Amniotic stem cell (primary cell): ENCODE measurements around the gene SMARCE1.
A peak's percentile ranks its signal among the peaks of the same experiment; 100 is the strongest.

Experiments
- DNase-seq: peaks from one replicate; lab custom pipeline; 2025; lab: John Stamatoyannopoulos, UW

Gene SMARCE1

DNA sequence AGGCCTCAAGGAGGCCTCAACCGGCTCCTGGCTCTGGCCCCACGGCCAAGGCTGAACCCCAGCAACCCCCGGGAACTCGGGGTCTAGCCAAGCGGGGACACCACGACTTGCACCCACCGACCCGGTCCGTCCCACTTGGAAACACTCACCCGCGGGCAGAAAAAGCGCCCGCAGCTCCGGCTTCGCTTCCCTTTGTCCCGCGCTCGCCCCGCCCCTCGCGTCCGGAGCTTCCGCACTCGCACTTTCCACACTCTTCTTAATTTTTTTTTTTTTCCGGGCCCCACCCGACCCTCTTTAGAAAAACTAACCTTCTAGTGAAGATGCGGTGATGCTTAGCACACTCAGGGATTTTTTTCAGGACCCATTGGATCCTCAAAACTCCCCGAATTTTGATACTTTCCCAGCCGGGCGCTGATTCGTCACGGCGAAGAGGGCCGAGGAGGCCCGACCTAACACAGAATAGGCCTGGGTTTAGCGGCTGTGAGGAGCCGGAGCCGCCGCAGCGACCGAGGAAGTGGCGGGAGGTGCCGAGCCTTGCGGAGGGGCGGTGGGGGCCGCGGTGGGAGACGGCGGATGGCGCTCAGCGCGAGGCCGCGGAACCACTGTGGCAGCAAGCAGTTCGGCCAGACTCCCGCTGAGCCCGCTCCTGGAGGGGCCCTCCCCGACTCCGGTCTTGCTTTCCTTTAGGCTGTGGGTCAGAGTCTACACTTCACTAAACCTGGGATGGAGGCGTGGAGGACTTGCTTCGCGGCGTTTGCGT, at the start of gene SMARCE1:
Gene SMARCE1, minus strand, starts transcription at position 195 of the 760 bp plus-strand sequence. CDS start 2,016 bp downstream, outside the sequence.
- peak; percentile 57 for DNase-seq

DNA sequence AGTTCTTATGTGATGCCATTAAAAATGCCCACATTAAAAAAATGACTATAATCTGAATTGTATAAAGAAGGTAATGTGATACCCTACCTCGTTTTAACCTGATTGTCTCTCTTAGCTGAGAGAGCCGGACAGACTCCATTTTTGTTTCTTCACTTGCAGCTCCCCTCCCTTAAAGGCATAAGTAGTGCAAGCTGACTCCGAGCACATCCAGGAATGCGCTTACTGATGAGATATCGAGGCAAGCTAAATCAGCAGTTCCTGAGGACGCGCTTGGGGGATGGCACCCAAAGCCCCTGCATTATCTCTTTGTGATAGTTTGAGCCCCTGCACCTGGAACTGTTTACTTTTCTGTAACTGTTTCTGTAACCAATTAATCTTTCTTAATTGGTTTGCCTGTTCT, 49.7 kb upstream of the SMARCE1 start:
- DNase-seq, result no peak

DNA sequence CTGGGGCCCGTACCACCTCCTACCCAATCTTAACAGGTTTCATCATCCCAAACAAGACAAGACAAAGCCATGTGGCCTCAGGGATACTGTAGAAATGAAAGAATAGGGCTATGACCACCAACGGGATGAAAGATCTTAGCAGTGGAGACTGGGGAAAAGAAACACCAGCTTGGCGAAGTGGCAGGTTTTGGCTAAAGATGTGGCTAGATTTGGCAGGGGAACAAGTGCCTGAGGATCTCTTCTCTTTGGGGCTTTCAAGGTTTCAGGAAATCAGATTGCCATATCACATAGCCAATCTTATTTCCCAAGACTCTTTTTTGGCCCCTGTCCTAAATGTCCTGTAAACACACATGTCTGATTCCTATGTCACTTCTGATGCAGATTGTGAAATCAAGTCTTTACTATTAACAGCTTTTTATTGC, 49.0 kb upstream of the SMARCE1 start:
- no peak for DNase-seq

DNA sequence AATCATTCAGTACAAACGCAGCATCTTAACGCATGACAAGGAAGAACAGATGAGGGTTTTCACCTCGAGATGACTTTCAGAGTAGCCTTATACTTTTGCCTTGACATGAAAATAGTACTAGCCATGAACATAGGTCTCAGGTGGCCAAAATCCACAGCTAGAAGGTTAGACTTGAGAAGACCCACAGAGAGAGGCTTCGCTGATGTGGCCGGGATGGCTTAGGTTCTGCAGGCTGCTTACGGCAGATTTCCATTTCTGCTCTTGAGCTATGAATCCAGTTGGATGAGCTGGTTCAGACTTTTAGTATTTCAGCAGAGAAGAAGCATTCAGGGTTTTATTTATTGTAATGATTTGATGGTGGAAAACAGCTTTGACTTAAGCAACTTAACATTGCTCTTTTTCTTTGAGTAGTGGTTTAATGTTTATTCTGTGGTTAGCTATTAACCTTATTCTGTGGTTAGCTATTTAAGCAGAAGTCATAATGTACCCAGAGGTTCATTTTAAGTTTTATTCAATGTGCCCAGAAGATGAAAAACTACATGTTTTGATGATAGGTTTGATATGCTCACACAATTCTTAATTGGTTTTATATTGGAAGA, 48.4 kb upstream of the SMARCE1 start:
- no peak for DNase-seq

DNA sequence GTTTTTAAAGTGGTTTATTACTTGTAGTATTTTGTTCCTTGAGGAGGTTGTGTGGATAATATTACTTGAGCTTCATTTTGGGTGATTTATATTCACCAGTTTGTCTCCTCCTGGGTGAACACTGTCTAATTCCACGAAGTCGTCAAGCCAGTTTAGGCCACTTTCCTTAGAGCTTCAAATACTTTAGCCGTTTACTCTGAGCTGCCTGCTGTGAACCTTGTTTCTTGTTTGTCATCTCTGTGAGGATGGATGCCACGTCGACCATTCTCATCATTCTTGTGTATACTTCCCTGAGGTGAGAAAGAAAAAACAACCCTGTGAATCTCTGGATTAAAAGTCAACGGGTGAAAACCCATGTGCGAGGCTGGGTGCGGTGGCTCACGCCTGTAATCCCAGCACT, 47.0 kb upstream of the SMARCE1 start:
- no peak for DNase-seq

DNA sequence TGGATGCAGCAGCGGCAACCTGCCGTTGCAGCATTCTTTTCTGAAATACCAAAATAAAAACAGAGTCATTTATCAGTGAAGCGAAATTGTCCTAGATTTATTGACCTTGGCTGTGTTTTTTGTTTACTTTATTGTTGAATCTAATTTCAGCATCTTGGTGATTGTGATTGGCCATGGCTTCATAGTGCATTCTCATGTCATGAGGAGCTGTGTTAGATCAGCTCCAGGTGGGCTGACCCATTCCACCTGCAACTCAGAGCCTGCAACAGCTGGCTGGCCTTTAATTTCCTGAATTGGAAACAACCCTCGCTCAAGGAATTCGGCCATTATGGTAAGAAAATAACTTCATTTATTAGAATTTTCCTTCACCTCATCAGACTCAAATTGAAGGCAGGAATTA, 39.5 kb upstream of the SMARCE1 start:
- no peak for DNase-seq

DNA sequence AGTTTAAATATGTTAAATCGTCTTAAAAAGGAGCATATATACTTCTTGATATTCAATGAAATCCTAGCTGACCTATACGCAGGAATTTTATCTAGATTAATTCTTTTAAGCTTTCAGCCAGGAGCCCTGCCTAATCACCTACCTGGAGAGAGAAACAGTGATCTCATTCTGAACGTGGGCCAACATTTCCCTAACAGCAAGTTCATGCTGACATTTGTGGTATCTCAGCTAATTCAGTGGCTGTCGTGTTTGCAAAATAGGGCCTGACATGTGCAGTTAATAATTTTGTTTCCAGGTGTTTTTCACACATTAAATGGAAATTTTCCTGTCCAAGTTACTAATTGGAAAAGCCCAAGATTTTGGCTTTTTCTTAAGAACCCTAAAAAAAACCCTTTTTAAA, 38.6 kb upstream of the SMARCE1 start:
- no peak for DNase-seq

DNA sequence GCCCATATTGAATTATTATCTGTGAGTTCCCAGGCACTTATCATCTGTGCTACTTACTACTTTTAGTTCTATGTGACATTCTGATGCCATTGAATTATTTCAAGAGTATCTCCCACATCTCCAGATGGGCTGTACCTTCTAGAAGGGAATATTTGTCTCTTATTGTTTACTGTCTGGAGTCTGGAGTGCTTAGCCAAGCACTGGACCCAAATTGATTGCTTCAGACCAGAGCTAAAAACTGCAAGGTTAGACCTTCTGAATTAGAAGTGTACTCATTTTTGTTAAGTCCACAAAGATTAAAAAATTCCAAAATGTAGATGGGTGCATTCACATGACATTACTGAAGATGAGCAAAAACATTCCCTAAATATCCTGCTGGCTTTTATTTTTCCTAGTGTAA, 33.4 kb upstream of the SMARCE1 start:
- DNase-seq, result no peak

DNA sequence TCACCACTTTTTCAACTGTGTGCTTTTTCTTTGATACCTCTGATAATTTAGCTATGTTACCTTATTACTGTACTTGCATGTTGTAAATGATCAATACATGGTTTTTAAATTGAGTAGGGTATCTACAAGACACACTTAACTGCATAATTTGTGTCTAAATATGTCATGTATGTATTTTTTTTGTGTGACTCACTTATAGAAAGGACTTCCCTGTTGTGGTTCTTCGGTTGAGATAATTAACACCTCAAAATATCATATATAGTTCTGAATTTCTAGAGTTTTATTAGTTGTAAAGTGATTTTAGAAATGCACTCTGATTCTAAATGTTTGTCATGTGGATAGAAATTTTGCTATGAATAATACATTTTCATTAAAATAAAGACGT, 31.9 kb upstream of the SMARCE1 start:
- DNase-seq, result no peak

DNA sequence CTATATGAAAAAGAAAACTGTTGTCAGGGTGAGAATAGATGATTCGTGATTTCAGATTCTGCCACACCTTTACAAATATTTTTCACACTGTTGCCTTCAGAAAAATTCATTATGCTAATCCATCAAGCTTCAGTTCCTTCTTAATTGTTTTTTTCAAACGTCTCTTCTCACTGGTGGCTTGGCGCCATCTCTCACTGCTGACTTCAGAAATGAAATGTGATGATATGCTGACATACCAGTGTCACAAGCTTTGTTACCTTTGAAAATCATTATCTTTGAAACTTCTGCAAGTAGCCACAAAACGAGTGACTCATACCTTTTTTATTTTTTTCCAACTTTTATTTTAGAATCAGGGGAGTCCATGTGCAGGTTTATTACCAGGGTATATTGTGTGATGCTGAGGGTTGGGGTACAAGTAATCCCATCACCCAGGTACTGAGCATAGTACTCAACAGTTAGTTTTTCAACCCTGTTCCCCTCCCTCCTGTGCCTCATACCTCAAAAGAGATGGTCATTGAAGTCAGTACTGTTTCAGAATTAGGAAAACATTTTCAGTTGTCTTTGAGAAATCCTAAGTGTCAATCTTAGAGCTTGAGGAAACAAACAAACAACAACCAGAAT, 31.4 kb upstream of the SMARCE1 start:
- DNase-seq, result no peak

DNA sequence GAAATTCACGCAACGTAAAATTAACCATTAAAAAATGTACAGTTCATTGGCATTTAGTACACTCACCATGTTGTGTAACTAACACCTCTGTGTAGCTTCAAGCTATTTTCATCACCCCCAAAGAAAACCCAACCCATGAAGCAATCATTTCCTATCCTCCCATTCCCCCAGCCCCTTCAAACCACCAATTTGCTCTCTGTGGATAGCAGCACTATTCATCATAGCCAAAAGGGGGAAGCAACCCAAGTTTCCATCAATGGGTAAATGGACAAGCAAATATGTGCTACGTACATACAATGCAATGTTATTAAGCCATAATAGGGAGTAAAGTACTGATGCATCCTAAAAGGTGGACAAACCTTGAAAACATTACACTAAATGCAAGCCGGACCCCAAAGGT, 28.3 kb upstream of the SMARCE1 start:
- DNase-seq, result no peak

DNA sequence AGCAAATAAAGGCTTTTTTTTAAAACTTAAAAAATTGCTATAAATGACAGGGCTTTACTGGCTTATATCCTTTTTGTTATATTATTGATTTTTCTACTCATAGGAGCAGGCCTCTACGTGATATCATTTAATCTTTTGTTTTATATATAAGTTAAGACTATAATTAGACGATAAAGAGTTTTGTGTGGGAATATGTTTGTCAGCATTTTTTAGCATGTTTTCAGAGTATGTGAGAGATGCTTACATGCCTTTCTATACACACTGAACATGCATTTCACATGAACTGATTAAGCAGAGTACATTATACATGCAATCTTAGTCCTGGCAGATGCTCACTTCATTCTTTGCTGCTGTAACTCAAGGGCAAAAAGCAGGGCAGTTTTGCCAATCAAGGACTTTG, 25.0 kb upstream of the SMARCE1 start:
- no peak for DNase-seq

DNA sequence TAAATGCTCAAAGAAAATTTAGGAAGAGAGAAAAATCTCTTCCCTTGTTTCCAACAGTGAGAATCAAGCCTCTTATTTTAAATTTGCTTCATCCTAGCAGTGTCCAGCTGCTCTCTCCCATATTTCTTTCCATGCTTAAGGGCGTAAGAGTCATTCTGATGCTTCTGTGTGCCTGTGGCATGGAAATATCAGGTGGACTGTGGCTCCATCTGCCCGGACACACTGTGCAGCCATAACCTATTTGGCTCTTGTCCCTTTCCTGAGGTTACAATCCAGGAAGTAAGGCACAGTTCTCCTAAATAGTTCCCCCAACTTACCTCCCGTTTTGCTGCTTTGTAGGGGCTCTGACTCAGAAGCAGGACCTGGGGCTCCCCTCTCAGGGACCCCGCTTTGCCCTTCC, 23.7 kb upstream of the SMARCE1 start:
- DNase-seq, result no peak

DNA sequence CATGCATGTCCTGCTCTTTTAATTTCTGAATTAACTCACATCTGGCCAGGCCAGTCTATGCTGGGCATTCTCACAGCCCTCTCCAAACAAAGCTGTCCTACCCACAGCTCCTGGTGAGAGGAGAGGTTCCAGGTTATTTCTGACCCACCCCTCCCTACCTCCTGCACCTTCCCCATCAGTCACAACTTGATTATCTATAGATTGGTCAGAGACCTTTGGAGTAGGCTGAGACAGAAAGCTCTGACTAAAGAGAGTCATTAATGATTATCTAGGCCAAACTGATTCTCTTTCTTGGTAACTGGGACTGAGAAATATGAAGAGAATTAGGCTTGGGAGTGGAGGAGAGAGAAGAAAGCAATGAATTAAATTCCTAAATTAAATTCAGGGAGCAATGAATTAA, 18.7 kb upstream of the SMARCE1 start:
- no peak for DNase-seq

DNA sequence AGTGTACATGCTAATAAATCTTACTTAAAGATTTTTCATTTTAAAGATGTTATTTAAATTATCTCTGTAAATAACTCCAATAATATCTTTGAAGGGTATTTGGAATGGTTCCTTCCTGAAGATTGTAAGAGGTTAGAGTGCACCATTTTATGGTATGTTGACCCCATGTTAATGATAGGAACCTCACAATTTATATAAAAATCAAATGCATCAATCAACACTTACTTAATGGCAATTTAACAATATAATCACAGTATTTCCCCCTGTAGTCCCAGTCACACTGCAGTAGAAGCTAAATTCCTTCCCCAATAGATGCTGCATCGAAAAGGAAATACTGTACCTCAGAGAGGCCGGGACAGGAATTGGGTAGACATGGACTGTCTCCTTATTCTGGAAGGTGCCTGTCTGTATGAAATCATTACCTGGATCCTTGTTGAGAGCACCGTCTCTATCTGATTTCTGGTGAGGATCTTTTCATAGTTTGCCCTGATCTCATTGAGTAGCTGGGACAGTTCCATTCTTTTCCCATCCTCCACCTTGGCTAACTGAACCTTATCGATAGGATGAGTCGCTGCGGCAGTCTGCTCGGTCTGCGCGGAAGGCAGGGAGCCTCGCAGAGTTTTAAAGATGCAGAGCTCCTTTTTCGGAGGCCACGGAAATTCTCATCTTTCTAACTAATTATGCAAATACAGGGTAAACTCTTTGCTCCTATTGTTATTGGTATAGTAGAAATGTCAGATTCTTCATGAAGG, 17.1 kb upstream of the SMARCE1 start, which contains the start of gene KRT222:
Gene KRT222, minus strand, starts transcription at position 596 of the 752 bp plus-strand sequence. Its CDS starts 78 bp downstream, at position 518.
- DNase-seq, result no peak

DNA sequence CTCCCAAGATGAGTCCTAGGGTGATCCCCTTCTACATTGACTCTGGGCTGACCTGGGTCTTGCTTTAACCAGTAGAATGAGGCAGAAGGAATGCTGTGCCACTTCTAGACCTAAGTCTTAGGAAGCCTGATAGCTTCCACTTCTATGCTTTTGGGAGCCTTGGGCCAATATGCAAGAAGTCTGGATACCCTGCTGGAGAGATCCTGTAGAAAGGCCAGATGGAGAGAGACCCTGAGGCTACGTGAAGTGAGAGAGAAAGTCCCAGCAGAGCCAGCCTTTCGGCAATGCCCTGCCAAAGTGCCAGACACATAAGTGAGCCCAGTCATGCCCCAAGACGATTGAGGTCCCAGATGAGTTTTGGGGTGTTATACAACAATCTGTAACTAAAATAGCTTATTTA, 15.6 kb upstream of the SMARCE1 start:
- no peak for DNase-seq

DNA sequence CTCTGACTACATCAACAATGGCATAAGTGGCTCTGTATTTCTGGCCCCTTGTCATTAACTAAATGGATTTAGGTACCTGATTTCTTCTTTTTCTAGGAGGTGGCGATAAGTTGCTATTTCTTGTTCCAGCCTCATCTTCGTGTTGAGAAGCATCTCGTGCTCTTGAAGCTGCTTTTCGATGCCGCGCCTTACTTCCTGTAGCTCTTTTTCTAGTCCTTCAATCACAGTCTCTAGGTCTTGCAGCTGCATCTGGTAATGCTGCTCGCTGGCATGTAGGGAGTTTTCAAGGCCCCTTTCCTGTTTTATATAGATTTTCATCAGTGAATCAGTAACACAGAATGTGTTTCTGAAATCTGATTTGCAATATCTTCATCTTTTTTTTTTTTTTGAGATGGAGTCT, 12.3 kb upstream of the SMARCE1 start:
- no peak for DNase-seq

DNA sequence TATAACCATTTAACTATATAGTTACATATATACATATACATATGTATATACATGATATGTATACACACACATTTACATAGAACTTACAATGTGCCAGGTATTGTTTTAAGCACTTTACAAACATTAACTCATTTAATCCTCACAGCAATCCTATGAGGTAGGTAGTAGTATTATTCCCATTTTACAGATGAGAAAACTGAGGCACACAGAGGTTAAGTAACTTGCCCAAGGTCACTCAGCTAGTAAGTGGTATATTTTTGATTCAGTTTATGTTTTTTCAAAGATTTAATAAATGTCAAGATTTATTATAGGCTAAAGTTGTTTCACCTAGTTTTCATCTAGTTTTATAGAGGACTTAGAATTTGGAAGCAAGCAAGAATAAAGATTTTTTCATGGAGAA, 10.8 kb upstream of the SMARCE1 start:
- DNase-seq, result no peak

DNA sequence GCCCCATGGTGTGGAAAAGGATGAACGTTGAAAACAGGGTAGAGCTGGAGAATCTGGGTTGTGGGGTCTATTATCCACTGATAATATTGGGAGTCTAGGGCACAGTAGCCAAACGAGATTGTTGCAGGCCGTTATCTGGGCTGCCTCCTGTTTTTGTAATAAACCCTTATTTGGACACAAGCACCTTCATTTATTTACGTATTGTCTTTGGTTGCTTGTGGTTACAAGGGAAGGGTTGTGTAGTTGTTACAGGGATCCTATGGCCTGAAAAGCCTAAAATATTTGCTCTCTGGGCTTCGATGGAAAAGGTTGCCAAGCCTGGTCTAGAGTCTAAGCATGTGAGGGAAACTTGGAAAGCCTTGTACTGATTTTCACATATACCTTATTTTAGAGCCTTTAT, 4.3 kb upstream of the SMARCE1 start:
- no peak for DNase-seq

DNA sequence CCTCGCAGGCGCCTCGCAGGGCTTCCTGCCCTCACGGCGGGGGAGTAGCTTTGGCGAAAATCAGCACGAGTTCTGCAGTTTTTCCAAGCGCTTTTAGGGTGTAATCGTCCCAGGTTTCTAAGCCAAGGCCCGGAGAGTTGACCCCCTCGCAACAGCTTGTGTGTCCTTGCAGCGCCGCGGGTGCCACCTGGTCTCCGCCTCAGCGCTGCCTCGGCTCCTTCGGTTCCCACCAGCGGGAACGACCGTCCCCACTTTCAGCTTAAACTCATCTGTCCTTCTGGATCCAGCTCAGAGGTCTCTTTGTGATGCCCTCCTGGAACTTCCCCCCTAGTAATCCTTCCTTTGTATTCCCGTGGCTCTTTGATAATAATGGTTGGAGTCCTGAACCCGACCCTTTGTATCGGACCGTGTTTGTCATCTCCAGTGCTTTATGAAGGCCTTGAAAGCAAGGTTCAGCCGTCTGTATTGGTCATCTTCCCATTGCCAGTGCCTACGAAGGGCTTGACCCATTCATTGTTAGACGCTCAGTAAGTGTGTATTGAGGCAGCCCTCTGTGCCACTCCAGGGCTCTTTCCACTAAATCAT, 858 bp upstream of the SMARCE1 start:
- no peak for DNase-seq

DNA sequence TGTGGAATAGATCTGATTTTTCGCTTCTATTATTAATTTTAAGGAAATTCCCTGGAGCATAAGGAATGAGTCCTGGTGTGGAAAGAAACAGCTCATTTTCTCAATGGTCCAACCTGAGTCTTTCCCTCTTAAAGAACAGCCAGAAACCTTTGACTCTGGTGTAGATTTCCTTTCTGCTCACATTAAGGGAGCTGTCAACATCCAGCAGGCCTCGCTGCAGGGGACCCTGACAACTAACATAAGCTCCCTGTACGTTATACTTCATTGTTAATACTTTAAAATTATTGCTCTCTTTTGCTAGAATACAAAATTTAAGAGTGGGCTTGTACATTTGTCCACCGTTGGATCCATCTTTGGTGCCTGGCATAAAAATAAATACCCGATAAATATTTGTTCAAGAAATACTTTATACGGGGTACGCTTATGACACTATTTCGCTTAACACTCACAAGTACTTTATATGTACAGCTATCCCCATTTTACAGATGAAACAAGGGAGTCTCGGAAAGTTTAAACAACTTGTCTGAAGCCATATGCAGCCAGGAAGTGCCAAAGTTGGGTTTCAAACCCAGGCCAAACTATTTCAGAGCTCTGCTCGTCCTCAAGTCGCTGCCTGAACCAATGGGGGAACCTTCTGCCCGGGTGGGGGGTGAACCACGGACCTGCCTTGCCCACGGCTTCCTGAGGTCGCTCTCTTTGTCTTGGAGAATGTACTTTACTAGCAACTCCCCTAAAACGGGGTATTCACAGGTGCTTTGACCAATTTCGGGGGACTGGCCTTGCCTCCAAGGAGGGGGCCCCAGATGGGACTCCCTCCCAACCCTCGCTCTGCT, 611 bp downstream of the SMARCE1 start:
- no peak for DNase-seq
